ENCODE data around the gene UBE2F. TPM values are rescaled to one million over a fixed set of nuclear protein-coding genes. Genes with fewer than 3 reads are reported as not detected.

UBE2F gene
- total RNA-seq, 2 donors from 2014 or later = 45.2 to 73.2 TPM

DNA sequence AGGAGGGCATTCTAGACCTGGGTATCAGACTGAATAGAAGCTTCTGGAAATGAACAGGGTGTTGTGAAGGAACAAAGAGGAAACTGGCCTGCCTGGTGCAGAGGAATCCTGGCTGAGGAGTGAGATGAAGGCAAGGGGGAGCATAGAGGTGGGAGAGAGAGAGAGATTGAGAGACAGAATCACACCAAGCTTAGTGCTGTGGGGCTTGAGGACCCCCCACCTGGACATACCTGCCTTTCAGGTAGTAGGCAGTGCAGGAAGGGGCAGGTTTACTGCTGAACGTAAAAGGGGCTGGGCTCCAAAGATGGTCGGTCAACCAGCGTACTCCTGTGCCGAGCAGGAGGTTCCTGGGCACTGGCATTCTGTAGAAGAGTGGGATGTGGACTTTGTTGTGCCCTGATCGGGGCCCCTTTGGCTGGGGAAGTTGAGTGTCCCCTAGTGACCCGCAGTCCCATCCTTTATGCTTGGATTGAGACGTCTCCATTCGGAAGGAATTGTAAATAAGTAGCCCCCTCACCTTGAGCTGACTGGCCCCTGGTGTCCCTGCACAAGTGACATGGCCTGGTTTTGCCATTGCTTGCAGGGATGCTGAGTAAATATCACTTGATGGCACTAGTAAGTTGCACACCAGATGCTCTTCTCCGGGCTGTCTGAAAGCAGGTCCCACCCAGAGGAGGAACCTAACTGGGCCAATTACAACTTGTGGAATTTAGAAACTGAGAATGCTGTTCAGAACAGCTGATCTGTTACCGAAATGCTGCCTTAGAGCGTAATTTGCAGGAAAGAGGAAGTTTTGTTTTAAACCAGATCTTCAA lies 1.4 kb downstream of the UBE2F start:
- Histone ChIP-seq H3K27ac (no peak overlapping the region), H3K36me3 (no peaks in the 10 kb centered on the region), H3K4me1 (replicated peaks) (peaks cover 11% of the 10 kb centered on the region), H3K4me3 (peak overlapping the region; percentile 46 to 61), H3K27me3 (replicated peaks; ENCODE audit: insufficient read depth) (no peaks in the 10 kb centered on the region), H3K9me3 (no peaks in the 10 kb centered on the region)
- peak; percentile 25 for DNase-seq (ENCODE audit: low spot score)
- TF ChIP-seq POLR2A (IDR thresholded peaks at IDR 0.05) = no peak
- TF ChIP-seq, protein P1, sequence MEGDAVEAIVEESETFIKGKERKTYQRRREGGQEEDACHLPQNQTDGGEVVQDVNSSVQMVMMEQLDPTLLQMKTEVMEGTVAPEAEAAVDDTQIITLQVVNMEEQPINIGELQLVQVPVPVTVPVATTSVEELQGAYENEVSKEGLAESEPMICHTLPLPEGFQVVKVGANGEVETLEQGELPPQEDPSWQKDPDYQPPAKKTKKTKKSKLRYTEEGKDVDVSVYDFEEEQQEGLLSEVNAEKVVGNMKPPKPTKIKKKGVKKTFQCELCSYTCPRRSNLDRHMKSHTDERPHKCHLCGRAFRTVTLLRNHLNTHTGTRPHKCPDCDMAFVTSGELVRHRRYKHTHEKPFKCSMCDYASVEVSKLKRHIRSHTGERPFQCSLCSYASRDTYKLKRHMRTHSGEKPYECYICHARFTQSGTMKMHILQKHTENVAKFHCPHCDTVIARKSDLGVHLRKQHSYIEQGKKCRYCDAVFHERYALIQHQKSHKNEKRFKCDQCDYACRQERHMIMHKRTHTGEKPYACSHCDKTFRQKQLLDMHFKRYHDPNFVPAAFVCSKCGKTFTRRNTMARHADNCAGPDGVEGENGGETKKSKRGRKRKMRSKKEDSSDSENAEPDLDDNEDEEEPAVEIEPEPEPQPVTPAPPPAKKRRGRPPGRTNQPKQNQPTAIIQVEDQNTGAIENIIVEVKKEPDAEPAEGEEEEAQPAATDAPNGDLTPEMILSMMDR (IDR thresholded peaks at IDR 0.05) = no peak
- TF ChIP-seq POLR2AphosphoS5 (IDR thresholded peaks at IDR 0.05) = peak; percentile 55
- WGBS = 13% methylated on average over 11 of the region's 11 CpGs
- intact Hi-C loops (cut with DNase I) = loop anchor here (5.0 kb wide), 2 partner anchors 46 to 111 kb away; partner anchors contain the start of gene RAMP1

DNA sequence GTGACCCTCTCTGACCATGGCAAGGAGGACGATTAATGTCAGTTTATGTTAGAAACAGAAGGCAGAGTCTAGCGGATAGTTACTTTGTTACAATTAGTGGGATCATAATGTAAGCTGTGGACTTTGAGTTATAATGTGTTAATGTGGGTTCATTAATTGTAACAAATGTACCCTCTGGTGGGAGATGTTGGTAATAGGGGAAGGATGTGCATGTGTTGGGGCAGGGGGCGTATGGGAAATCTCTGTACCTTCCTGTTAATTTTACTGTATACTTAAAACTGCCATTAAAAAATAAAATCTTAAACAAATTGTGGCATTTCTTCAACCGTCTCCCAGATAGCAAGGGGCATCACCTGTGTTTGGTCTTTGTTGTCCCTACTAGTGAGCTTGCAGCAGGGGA lies 4.8 kb downstream of the UBE2F start:
- WGBS = 61% methylated on average over 4 of the region's 4 CpGs
- TF ChIP-seq POLR2A (IDR thresholded peaks at IDR 0.05) = no peak
- TF ChIP-seq POLR2AphosphoS5 (IDR thresholded peaks at IDR 0.05) = no peak
- TF ChIP-seq, protein P1 (IDR thresholded peaks at IDR 0.05) = no peak
- Histone ChIP-seq H3K9me3 (no peaks in the 10 kb centered on the region), H3K36me3 (no peaks in the 10 kb centered on the region), H3K4me3 (no peak overlapping the region), H3K27ac (no peak overlapping the region), H3K27me3 (replicated peaks; ENCODE audit: insufficient read depth) (no peaks in the 10 kb centered on the region), H3K4me1 (replicated peaks) (peaks cover 11% of the 10 kb centered on the region)
- no peak for DNase-seq (ENCODE audit: low spot score)
- intact Hi-C loops (cut with DNase I) = no loop called here

DNA sequence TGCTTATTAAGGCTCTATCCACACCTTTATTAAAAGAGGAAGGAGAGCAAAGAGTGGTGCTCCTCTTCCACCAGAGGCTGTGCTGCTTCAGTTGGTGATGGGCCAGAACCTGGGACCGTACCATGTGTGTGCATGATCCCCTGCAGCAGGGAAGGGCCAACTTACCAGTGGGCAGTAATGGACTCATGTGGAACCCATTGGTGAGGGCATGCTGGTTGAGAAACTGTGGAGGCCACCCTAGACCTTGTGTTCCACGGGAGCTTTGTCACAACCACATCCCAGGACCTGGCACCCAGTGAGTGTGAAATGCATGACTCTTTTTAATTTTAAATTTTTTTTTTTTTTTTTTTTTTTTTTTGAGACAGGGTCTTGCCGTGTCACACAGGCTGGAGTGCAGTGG lies 5.4 kb downstream of the UBE2F start:
- H3K4me3 ChIP-seq = no peak overlapping the region
- TF ChIP-seq POLR2A (IDR thresholded peaks at IDR 0.05) (no peak), POLR2AphosphoS5 (IDR thresholded peaks at IDR 0.05) (no peak)
- TF ChIP-seq, protein P1 (IDR thresholded peaks at IDR 0.05) = no peak
- 97% methylated on average over 3 of the region's 3 CpGs for WGBS
- no peak for DNase-seq (ENCODE audit: low spot score)
- no peaks in the 10 kb centered on the region for H3K36me3 ChIP-seq
- intact Hi-C loops (cut with DNase I) = no loop called here
- H3K27me3 ChIP-seq (replicated peaks; ENCODE audit: insufficient read depth) = no peaks in the 10 kb centered on the region
- no peak overlapping the region for H3K27ac ChIP-seq
- peaks cover 11% of the 10 kb centered on the region for H3K4me1 ChIP-seq (replicated peaks)
- H3K9me3 ChIP-seq = no peaks in the 10 kb centered on the region

DNA sequence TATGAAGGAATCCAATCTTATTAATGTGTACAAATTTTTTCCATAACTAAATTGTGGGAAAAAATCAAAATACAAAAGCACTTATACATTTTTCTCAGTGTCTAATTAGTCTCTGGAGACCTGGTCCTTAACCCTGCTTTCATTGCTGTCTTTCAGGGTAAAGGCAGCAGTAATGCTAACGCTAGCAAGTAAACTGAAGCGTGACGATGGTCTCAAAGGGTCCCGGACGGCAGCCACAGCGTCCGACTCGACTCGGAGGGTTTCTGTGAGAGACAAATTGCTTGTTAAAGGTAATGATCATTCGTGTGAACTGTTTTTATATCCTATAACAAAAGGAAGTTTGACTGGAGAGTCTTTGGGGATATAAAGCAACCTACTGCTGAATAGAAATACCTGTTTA lies 6.1 kb downstream of the UBE2F start:
- DNase-seq (ENCODE audit: low spot score) = no peak
- peaks cover 7% of the 10 kb centered on the region for H3K4me1 ChIP-seq (replicated peaks)
- no peaks in the 10 kb centered on the region for H3K27me3 ChIP-seq (replicated peaks; ENCODE audit: insufficient read depth)
- WGBS = 75% methylated on average over 10 of the region's 10 CpGs
- H3K4me3 ChIP-seq = no peak overlapping the region
- TF ChIP-seq POLR2AphosphoS5 (IDR thresholded peaks at IDR 0.05) = no peak
- no peak for TF ChIP-seq POLR2A (IDR thresholded peaks at IDR 0.05)
- TF ChIP-seq, protein P1 (IDR thresholded peaks at IDR 0.05) = no peak
- H3K36me3 ChIP-seq = no peaks in the 10 kb centered on the region
- intact Hi-C loops (cut with DNase I) = no loop called here
- no peaks in the 10 kb centered on the region for H3K9me3 ChIP-seq
- no peak overlapping the region for H3K27ac ChIP-seq

DNA sequence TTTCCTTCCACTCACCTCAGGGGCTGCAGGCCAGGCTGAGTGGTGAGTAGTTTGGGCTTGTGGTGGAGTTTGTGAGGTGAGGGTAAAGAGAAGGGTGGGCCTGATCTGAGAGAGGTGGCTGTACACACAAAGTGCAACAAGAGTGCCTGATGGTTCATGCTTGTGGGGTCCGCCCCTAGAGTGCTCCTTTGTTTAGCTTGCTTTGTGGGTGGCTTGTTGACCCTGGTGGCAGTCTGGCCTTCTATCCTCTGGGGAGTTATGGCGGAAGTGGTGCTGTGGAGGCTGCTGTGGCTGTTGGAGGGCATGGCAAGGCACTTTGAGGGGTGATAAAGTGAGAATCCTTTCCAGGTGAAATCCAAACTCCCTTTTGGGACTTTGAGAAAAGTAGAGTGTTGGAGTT lies 10.6 kb downstream of the UBE2F start:
- DNase-seq (ENCODE audit: low spot score) = no peak
- intact Hi-C loops (cut with DNase I) = no loop called here

More for the DNA sequence above, 10.6 kb downstream of the UBE2F start:
- Histone ChIP-seq H3K36me3 (no peaks in the 10 kb centered on the region), H3K27me3 (replicated peaks; ENCODE audit: insufficient read depth) (no peaks in the 10 kb centered on the region), H3K27ac (no peak overlapping the region), H3K4me3 (no peak overlapping the region), H3K9me3 (no peaks in the 10 kb centered on the region), H3K4me1 (replicated peaks) (no peaks in the 10 kb centered on the region)
- TF ChIP-seq POLR2A (IDR thresholded peaks at IDR 0.05) (no peak), POLR2AphosphoS5 (IDR thresholded peaks at IDR 0.05) (no peak)
- TF ChIP-seq, protein P1 (IDR thresholded peaks at IDR 0.05) = no peak
- WGBS = 97% methylated on average over 2 of the region's 2 CpGs
